Activated CD4-positive, alpha-beta T cell treated with anti-CD3 and anti-CD28 coated beads, Interleukin-10, Interleukin-2, amounts not matched to agents 100 ng/mL and 50 ng/mL, durations not matched to agents 16 hours and 8 hours (primary cell): ENCODE results near the gene KCNQ1.

Source experiments
- DNase-seq: peaks from one replicate; pipeline ENCODE4 v3.0.0-alpha.2; 2020

The KCNQ1 gene

GRCh38 chr11:2660357-2660939 is 215.6 kb downstream of the KCNQ1 start:
- DNase-seq, result no peak

GRCh38 chr11:2661173-2662023 is 216.6 kb downstream of the KCNQ1 start:
- DNase-seq, result no peak

DNA sequence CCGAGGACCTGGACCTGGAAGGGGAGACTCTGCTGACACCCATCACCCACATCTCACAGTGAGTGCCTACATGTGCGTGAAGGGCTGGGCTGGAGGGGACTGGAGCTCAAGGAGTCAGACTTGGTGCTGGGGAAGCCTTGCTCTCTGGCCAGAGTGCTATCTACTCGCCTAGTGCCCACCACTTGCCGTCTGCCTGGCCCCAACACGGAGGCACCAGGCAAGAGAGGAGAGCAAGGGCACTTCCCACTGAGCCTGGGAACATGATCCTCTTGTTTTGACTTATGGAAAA is 217.2 kb downstream of the KCNQ1 start:
- no peak for DNase-seq

GRCh38 chr11:2662430-2663299 is 217.9 kb downstream of the KCNQ1 start:
- DNase-seq, result no peak

DNA sequence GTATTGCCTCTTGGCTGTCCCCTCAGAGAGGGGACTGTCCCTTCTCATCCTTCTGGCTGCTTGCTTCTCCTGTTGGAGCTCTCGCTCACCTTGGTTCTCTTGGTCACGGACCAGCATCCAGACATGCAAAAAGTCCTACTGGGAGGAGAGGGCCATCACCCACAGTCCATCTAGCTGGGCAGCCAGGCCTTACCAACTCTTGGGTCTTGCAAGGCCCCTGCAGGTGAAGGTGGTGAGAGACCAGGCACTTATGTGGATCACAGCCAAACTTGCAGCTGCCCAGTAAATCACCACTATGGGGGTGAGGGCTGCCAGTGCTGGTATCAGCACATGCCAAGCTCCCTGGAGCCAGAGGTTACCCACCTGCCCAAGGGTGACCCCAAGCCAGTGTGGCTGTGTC is 218.7 kb downstream of the KCNQ1 start:
- DNase-seq, result no peak

- no peak for DNase-seq
Observed at GRCh38 chr11:2663915-2664314, 219.1 kb downstream of the KCNQ1 start.

DNA sequence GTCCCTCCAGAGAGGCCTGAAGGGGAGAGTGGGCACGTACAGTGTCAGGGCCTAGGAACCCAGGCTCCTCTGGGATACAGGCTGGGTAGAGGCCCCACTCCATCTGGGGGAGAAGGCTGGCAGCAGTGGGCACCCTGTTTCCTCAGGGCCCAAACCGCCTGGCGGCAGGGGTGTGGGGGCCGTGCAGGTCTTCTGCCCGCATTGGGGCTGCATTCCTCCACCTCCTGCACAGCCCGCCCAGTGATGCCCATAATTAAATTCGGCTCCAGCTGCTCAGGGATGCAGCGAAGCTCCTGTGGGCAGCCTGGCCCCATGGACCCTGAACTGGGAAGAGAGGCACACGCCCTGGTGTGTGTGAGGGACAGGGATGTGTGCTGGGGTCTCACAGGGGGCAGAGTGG is 219.6 kb downstream of the KCNQ1 start:
- DNase-seq, result no peak

DNA sequence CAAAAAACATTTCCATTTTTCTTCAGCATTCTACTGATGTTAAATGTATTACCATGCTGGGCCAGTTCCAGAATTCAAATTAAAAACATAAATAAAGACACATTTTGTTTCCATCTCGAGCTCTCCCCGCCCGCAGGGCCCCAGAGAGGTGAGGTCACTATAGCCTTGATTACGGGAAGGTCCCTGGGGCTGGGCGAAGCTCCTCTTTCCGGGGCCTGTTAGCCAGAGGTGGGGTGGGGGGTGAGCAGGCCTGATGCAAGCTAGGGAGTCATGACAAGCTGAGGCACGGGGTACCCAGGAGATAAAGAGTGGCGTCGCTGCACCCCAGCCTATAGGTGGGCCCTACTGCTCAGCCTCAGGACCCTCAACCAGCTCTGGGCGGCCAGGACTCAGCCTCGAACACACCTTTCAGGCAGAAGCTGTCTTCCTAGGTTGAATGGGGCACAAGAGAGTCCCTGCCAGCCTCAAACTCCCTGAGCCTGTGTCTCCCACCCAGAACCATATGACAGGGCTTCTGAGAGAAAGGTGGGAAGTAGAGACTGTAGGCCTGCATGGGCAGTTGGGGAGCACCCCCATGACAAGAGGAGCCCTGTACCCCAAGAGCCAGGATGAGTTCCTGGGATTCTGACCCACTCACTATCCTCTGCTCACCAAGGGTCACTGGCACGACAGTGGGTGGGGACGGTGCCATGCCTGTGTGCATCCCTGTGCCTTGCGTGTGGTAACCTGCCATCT is 220.2 kb downstream of the KCNQ1 start:
- no peak for DNase-seq

DNA sequence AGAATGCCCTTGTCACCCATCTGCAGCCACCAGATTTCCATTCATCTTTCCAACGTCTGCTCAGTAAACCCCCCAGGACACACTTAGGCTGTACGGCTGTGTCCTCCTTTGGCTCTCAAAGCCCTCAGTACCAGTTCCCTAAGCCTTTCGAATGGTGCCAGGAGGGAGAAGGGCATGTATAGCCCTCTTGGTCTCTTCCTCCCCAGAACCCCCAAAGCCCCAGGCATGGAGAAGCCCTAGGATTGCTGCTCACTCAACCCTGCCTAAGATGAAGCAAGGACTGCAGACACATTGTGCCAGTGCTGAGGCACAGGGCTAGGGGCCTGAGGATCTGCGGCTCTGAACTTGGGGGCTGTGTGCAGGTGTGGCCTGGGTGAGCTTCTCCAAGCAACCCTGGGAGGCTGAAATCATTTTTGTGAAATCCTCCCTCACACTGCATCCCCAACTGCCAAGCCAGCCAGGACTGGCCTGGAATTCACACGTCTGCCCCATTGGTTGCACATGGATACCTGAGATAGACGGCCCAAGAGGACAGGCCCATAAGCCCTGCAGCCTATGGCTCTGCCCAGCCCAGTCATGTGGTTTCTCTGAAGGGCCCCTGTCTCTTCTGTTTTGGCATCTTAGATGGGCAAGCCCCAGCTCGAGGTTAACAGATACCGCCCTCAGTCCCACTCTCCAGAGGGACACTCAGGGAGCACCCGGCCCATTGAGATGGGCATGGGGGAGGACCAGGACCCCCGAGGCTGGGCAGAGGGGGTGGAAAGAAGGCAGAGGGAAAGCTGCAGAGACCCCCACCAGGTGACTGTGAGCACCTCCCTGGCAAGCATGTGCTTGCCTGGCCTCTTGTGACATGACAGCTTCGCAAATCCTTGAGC is 221.0 kb downstream of the KCNQ1 start:
- no peak for DNase-seq

- DNase-seq, result no peak
Observed at GRCh38 chr11:2666401-2666741, 221.6 kb downstream of the KCNQ1 start.

- DNase-seq, result no peak
Observed at GRCh38 chr11:2666828-2667570, 222.2 kb downstream of the KCNQ1 start.

- no peak for DNase-seq
Observed at GRCh38 chr11:2667940-2668339, 223.1 kb downstream of the KCNQ1 start.

DNA sequence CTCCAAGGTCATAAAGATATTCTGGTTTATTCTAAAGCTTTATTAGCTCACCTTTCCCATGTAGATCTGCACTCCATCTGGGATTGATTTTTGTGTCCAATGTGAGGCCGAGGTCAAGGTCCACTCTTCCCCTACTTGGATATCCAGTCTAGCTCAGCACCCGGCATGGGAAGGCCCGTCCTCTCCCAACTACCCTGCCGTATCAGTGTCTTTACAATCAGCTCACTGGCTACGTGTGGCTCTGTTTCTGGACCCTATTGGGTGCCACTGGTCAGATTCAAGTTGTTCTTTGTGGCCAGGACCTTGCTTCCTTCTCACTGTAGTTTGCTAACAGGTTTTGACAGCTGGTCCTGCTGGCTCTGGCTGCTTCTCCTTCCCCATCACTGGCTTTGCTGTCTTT is 224.1 kb downstream of the KCNQ1 start:
- no peak for DNase-seq

- no peak for DNase-seq
Observed at GRCh38 chr11:2669634-2670469, 225.0 kb downstream of the KCNQ1 start.

DNA sequence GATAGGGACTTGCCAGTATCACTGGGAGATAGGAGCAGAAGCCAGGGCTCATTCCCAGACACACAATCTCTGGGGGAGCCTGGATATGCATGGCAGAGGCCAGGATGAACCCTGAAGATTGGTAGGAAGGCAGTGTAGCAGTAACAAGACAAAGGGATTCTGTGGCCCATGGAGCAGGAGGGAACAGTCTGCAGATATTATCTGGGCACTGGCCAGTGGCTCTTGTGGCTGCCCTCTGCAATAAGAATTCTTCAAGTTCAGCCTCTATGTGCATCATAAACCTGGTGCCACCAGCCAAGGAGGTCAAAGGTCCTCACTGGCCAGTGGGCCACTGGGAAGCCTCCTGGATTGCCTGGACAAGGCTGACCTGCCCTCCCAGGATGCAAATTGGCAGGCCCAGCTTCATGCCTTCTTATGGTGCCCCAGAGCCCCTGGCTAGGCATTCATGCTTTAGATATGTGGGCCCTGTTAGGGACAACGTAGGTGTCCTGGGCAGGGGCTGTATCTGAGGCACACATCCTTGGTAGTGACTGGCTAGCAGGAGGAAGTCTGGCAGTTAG is 225.8 kb downstream of the KCNQ1 start:
- DNase-seq, result no peak

DNA sequence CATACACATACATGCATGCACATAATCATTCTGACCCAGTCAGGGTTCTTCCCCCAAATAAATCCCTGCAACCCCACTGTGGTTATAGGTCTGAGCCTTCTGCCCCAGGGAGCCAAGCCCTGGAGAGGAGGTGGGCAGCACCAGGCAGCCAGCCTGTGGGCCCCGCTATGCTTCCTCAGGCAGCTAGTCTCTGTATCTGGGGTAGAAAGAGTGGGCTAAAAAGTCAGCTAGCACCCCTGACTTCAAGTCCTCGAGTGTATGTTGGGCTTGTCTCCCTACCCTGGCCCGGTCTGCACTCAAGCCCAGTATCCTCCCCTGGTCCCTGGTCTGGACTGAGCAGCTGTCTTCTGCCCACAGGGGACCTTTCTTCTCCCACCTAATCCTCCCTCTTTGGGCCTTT is 226.9 kb downstream of the KCNQ1 start:
- no peak for DNase-seq

DNA sequence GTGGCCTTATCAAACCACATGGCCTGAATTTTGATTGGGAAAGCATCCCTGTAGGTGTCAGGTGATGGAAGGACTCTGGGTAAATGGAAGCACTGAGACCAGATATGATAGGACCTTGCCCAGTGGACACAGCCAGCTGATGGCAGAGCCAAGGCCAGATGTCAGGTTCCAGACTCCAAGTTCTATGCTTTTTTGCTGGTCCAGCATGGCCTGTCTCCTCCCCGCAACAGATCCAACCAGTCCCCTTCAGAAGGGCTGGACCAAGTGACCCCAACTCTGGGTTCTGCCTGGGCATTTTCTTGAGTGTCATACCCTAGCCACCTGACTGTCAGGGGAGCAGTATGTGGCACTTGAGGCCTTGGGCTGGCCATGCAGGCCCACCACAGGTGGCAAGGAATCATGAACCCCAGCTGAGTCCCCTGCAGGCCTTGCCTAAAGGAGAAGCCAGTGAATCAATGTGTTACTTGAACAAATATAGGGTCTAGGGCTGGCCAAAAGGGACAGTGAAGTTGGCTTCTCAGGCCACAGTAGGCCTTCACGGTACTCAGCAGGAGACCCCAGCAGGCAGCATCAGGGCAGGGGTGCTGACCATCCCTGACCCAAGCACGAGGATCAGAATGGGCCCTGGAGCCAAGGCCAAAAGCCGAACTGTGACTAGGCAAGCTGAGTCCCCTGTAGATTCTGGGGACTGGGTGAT is 227.9 kb downstream of the KCNQ1 start:
- DNase-seq, result no peak

GRCh38 chr11:2673250-2673610 is 228.4 kb downstream of the KCNQ1 start:
- DNase-seq, result no peak

DNA sequence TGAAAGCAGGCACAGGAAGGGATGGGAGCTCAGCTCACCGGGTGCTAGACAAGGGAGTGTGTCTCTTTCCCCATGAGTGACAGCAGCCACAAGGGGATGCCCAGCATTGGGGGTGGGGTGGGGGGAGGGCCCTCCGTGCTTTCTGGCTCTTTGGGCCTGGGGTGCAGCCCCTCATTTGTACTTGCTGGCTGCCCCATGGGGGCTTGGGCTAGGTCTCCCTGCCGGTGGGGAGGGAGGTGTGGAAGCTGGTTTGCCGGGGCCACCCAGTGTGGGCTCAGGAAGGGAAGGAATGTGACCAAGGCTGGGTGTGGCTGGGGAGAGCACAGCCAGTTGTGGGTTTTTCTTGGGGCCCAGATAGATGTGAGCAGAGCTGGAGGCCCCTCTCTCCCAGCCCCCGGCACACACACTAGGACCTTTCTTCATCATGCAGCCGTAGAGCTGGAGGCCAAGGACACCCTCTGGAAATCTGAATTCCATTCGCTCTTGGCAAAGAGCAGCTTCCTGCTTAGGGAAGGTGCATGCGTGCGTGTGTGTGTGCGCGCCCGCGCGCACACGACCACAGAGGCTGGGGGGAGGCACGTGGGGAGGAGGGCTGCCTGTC is 229.2 kb downstream of the KCNQ1 start:
- no peak for DNase-seq
